GM12878 (cell line): ENCODE measurements around the gene FAM193A. TPM values are rescaled to one million over a fixed set of nuclear protein-coding genes. Genes with fewer than 3 reads are reported as not detected.

ENCODE experiments used
- ATAC-seq: fragments of 200-7000 bp; cut with Tn5 transposase; 3 replicates; pipeline ENCODE4 v1.9.1; 2020; ENCODE audit warnings: mild to moderate bottlenecking, moderate library complexity
- BruUV-seq: library from RNA; stranded (reverse); fragments of 400-500 nt; replicated peaks from 2 replicates; lab custom pipeline; 2021; lab: Mats Ljungman, UMichigan
- CTCF ChIA-PET: fragments of 300-600 bp; sonication (Branson Sonifier 250); formaldehyde crosslinking; extraction: SDS; loops from one replicate; lab custom pipeline; 2021; ENCODE audit warnings: inconsistent platforms; lab: Yijun Ruan, JAX
- POLR2A ChIA-PET: fragments of 350-600 bp; formaldehyde crosslinking; extraction: SDS; loops from one replicate; lab custom pipeline; 2021; ENCODE audit warnings: inconsistent platforms; lab: Charles Lee
- RAD21 ChIA-PET: fragments of 300-600 bp; sonication (Branson Sonifier 250); formaldehyde crosslinking; loops from one replicate; lab custom pipeline; 2023; ENCODE audit warnings: antibody characterized with exemption; ENCODE audit not compliant: unreplicated experiment; lab: Charles Lee
- SMC1A ChIA-PET: fragments of 300-600 bp; sonication (Branson Sonifier 250); formaldehyde crosslinking; loops from one replicate; lab custom pipeline; 2023; ENCODE audit not compliant: unreplicated experiment, uncharacterized antibody; lab: Charles Lee
- DNase-seq: peaks from one replicate; pipeline ENCODE4 v3.0.0-alpha.2; 2011; ENCODE audit warnings: low read depth, low spot score
- FAIRE-seq: peaks from 3 replicates; lab custom pipeline; 2011; peaks lifted over from hg19 to GRCh38; lab: Jason Lieb, UNC
- H2AFZ ChIP-seq: 2 replicates; pipeline ENCODE4 v1.6.0; 2011; ENCODE audit warnings: low read depth, low read length, control low read depth; ENCODE audit not compliant: control insufficient read depth
- H3K27ac ChIP-seq: 2 replicates; pipeline ENCODE4 v1.5.1; 2011; ENCODE audit warnings: control low read depth; ENCODE audit not compliant: control insufficient read depth, insufficient read depth
- H3K27me3 ChIP-seq, 2 experiments: replicated peaks in 1 of 2; 2 replicates each; pipeline versions ENCODE4 v1.6.0 to v1.6.1; 2011; ENCODE audit warnings: low read length in 1 of 2; ENCODE audit not compliant: control insufficient read depth in 2 of 2, insufficient read depth in 2 of 2
- H3K36me3 ChIP-seq, 2 experiments: 2 replicates each; pipeline ENCODE4 v1.5.1; 2011; ENCODE audit warnings: low read length in 1 of 2; ENCODE audit not compliant: control insufficient read depth in 2 of 2, insufficient read depth in 2 of 2
- H3K4me1 ChIP-seq: 2 replicates; pipeline ENCODE4 v1.6.1; 2011; ENCODE audit warnings: mild to moderate bottlenecking, low read length, moderate library complexity, mixed read lengths; ENCODE audit not compliant: control insufficient read depth, insufficient read depth
- H3K4me2 ChIP-seq: 2 replicates; pipeline ENCODE4 v1.6.0; 2011; ENCODE audit warnings: control low read depth; ENCODE audit not compliant: control insufficient read depth, insufficient read depth
- H3K4me3 ChIP-seq: fragments of 200-600 bp; sonication (generic); 2 replicates; pipeline ENCODE4 v1.5.1; 2016
- H3K79me2 ChIP-seq: 2 replicates; pipeline ENCODE4 v1.6.0; 2011; ENCODE audit warnings: low read length; ENCODE audit not compliant: control insufficient read depth, insufficient read depth
- H3K9ac ChIP-seq: 2 replicates; pipeline ENCODE4 v1.8.0; 2011; ENCODE audit warnings: low read length, control low read depth, mixed read lengths; ENCODE audit not compliant: control insufficient read depth, insufficient read depth
- H3K9me3 ChIP-seq: replicated peaks from 3 replicates; pipeline ENCODE4 v1.5.1; 2011; ENCODE audit warnings: mild to moderate bottlenecking, low read length; ENCODE audit not compliant: control insufficient read depth, insufficient read depth
- H4K20me1 ChIP-seq: 2 replicates; pipeline ENCODE4 v1.6.0; 2011; ENCODE audit not compliant: control insufficient read depth, insufficient read depth
- CHD1 ChIP-seq: IDR thresholded peaks from 2 replicates; pipeline ENCODE4 v1.6.1; 2012; ENCODE audit warnings: low read depth, low read length, improper control_type of control experiment
- CREM ChIP-seq: IDR thresholded peaks from 2 replicates; pipeline ENCODE4 v1.6.1; 2014; ENCODE audit warnings: antibody characterized with exemption, low read depth
- ESRRA ChIP-seq: IDR thresholded peaks from 2 replicates; pipeline ENCODE4 v1.6.1; 2012; ENCODE audit warnings: mild to moderate bottlenecking, low read length, improper control_type of control experiment
- JUND ChIP-seq: IDR thresholded peaks from 2 replicates; pipeline ENCODE4 v1.6.1; 2012; ENCODE audit warnings: low read depth, mild to moderate bottlenecking, low read length, improper control_type of control experiment, moderate library complexity
- PAX8 ChIP-seq: fragments of 450-650 bp; IDR thresholded peaks from 2 replicates; pipeline ENCODE4 v1.6.1; 2017; ENCODE audit warnings: mild to moderate bottlenecking, moderate library complexity
- RB1 ChIP-seq: fragments of 450-650 bp; formaldehyde crosslinking; IDR thresholded peaks from 2 replicates; pipeline ENCODE4 v1.6.1; 2017; ENCODE audit warnings: mild to moderate bottlenecking, borderline replicate concordance
- RCOR1 ChIP-seq: conservative IDR thresholded peaks from 2 replicates; pipeline ENCODE4 v1.6.1; 2012; ENCODE audit warnings: low read depth, low read length, improper control_type of control experiment
- SIN3A ChIP-seq: IDR thresholded peaks from 2 replicates; pipeline ENCODE4 v1.6.1; 2012; ENCODE audit warnings: low read depth, low read length, improper control_type of control experiment
- SUPT20H ChIP-seq: IDR thresholded peaks from 2 replicates; pipeline ENCODE4 v1.6.1; 2011; ENCODE audit warnings: low read depth, mild to moderate bottlenecking, low read length, moderate library complexity, borderline replicate concordance; ENCODE audit not compliant: control insufficient read depth
- ZNF384 ChIP-seq: IDR thresholded peaks from 2 replicates; pipeline ENCODE4 v1.6.1; 2012; ENCODE audit warnings: low read depth, mild to moderate bottlenecking, low read length, improper control_type of control experiment, borderline replicate concordance
- WGBS: methylation state at CpG from one replicate; pipeline ENCODE4 v1.1.6; 2016; ENCODE audit warnings: low lambda C conversion rate; ENCODE audit not compliant: insufficient replicate concordance, insufficient coverage; ENCODE audit errors: missing lambda C conversion rate; 5-methylcytosine and 5-hydroxymethylcytosine counted together
- in situ Hi-C: fragments of 300-500 bp; cut with MboI; formaldehyde crosslinking; loops from 9 replicates; pipeline ENCODE4 v1.14.3; 2018; ENCODE audit warnings: mixed read lengths
- intact Hi-C: fragments of 100-400 bp; cut with micrococcal nuclease; formaldehyde crosslinking; loops from one replicate; pipeline ENCODE4 v1.14.2; 2022; ENCODE audit not compliant: unreplicated experiment
- polyA plus RNA-seq, 11 experiments: library from polyadenylated mRNA; depleted of rRNA in 4 of 11; unstranded in 6 of 11; stranded (reverse) in 5 of 11; fragments of >200 nt; fragmentation: Nextera tagmentation in 4 of 11; fragmentation: Illumina TruSeq in 1 of 11; extraction: Ambion mirVana in 4 of 11; extraction: Trizol in 1 of 11; gene quantifications; 1 replicate in 1 of 11; 2 replicates in 10 of 11; pipeline versions ENCODE4 v1.2.1 to v1.2.3, GENCODE V29; 2011 to 2016; ENCODE audit warnings: inconsistent platforms in 2 of 11, missing spikeins in 2 of 11, low read depth in 1 of 11
- total RNA-seq, 4 experiments: library from RNA; depleted of rRNA in 3 of 4; stranded (reverse); fragments of >200 nt in 3 of 4; fragmentation: Illumina TruSeq in 1 of 4; extraction: Trizol in 1 of 4; gene quantifications; 2 replicates each; pipeline versions ENCODE4 v1.2.1 to v1.2.3, GENCODE V29; 2013 to 2021
- TF ChIP-seq, protein P1 (sequence below): IDR thresholded peaks from 2 replicates; pipeline ENCODE4 v1.6.1; 2011; ENCODE audit warnings: mild to moderate bottlenecking, low read depth, low read length, moderate library complexity; ENCODE audit not compliant: insufficient replicate concordance
- TF ChIP-seq, protein P2 (sequence below): fragments of 450-650 bp; IDR thresholded peaks from 2 replicates; pipeline ENCODE4 v1.6.1; 2016; ENCODE audit warnings: mild to moderate bottlenecking, moderate library complexity, borderline replicate concordance

The FAM193A gene
- total and polyA plus RNA-seq, 10 of the 15 experiments (the other 5 are each of a cell fraction or from before 2014, with no cell fraction given) = 0.52 to 23.3 (median 7.4) TPM

DNA sequence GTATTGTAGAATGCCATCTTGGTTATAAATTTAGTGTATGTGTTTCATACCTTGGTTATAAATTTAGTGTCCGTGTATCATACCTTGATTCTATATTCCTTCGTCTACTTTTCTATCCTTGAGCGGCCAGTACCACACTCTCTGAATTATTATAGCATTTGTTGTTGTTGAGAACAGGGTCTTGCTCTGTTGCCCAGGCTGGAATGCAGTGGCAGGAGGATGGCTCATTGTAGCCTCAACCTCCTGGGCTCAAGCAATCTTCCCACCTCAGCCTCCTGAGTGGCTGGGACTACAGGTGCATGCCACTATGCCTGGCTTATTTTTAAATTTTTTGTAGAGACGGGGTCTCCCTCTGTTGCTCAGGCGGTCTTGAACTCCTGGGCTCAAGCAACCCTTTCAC, 50.1 kb downstream of the FAM193A start:
- ChIA-PET RAD21 (no interaction called here), POLR2A (no interaction called here)
- H4K20me1 ChIP-seq = peaks cover 6% of the 10 kb centered on the region
- intact Hi-C loops = no loop called here
- no peaks in the 10 kb centered on the region for H3K27me3 ChIP-seq
- peaks cover 32% of the 10 kb centered on the region for H3K4me1 ChIP-seq
- TF ChIP-seq RCOR1 (no peak), RB1 (no peak), CREM (no peak), ZNF384 (no peak), ESRRA (no peak), PAX8 (no peak)
- TF ChIP-seq, all 136 proteins: peak for 0
- Histone ChIP-seq H3K27ac (no peak overlapping the region), H3K79me2 (peaks cover 71% of the 10 kb centered on the region), H3K36me3 (no peaks in the 10 kb centered on the region), H3K4me2 (no peak overlapping the region), H2AFZ (no peak overlapping the region), H3K9me3 (no peaks in the 10 kb centered on the region), H3K4me3 (no peak overlapping the region), H3K9ac (no peak overlapping the region)
- in situ Hi-C loops = no loop called here
- ChIA-PET CTCF (no interaction called here), SMC1A (interaction anchor here (1.5 to 4.4 kb wide), 2 partner anchors 9 to 12 kb away, joined by 3 to 17 read pairs; no protein-coding TSS in a partner anchor)
- ATAC-seq (no peak), FAIRE-seq (no peak), DNase-seq (no peak)
- WGBS = 79% methylated on average over 5 of the region's 5 CpGs
- BruUV-seq = no TSS peak

DNA sequence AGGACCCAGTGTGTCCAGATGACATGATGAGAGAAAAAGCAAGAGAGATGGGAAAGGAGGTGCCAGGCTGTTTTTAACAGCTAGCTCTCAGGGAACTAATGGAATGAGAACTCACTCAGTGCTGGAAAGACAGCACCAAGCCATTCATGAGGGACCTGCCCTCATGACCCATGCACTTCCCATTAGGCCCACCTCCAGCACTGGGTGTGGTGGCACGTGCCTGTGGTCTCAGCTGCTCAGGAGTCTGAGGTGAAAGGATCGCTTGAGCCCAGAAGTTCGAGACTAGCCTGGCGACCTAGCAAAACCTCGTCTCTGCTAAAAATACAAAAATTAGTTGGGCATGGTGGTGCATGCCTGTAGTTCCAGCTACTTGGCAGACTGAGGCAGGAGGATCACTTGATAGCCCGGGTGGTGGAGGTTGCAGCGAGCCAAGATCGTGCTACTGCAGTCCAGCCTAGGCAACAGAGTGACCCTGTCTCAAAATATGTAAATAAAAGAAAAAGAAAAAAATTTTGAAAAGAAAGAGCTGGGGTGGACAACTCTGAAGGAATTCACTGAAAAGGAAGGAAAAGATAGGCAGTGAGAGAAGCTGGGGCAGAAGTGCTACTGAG, 50.9 kb downstream of the FAM193A start:
- H3K9ac ChIP-seq = no peak overlapping the region
- H3K27ac ChIP-seq = no peak overlapping the region
- H3K4me3 ChIP-seq = no peak overlapping the region
- H4K20me1 ChIP-seq = peaks cover 6% of the 10 kb centered on the region
- SMC1A ChIA-PET = interaction anchor here (1.5 to 4.4 kb wide), 2 partner anchors 8 to 11 kb away, joined by 3 to 17 read pairs; no protein-coding TSS in a partner anchor
- FAIRE-seq (no peak), ATAC-seq (no peak), DNase-seq (no peak)
- no TSS peak for BruUV-seq
- H3K4me2 ChIP-seq = no peak overlapping the region
- H3K9me3 ChIP-seq = no peaks in the 10 kb centered on the region
- POLR2A ChIA-PET = interaction anchor here (1.0 kb wide), 1 partner anchor 20 kb away, joined by 4 read pairs; no protein-coding TSS in a partner anchor
- H3K36me3 ChIP-seq = no peaks in the 10 kb centered on the region
- no peak overlapping the region for H2AFZ ChIP-seq
- peaks cover 71% of the 10 kb centered on the region for H3K79me2 ChIP-seq
- intact Hi-C loops = no loop called here
- H3K4me1 ChIP-seq = peaks cover 34% of the 10 kb centered on the region
- CTCF ChIA-PET = no interaction called here
- 73% methylated on average over 8 of the region's 8 CpGs for WGBS
- RAD21 ChIA-PET = interaction anchor here (0.7 kb wide), 1 partner anchor 30 kb away, joined by 3 read pairs; no protein-coding TSS in a partner anchor
- in situ Hi-C loops = no loop called here
- no peaks in the 10 kb centered on the region for H3K27me3 ChIP-seq
- TF ChIP-seq, protein P1, sequence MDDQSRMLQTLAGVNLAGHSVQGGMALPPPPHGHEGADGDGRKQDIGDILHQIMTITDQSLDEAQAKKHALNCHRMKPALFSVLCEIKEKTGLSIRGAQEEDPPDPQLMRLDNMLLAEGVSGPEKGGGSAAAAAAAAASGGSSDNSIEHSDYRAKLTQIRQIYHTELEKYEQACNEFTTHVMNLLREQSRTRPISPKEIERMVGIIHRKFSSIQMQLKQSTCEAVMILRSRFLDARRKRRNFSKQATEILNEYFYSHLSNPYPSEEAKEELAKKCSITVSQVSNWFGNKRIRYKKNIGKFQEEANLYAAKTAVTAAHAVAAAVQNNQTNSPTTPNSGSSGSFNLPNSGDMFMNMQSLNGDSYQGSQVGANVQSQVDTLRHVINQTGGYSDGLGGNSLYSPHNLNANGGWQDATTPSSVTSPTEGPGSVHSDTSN = no peak
- TF ChIP-seq JUND = no peak
- no peak for TF ChIP-seq SIN3A
- TF ChIP-seq, protein P2, sequence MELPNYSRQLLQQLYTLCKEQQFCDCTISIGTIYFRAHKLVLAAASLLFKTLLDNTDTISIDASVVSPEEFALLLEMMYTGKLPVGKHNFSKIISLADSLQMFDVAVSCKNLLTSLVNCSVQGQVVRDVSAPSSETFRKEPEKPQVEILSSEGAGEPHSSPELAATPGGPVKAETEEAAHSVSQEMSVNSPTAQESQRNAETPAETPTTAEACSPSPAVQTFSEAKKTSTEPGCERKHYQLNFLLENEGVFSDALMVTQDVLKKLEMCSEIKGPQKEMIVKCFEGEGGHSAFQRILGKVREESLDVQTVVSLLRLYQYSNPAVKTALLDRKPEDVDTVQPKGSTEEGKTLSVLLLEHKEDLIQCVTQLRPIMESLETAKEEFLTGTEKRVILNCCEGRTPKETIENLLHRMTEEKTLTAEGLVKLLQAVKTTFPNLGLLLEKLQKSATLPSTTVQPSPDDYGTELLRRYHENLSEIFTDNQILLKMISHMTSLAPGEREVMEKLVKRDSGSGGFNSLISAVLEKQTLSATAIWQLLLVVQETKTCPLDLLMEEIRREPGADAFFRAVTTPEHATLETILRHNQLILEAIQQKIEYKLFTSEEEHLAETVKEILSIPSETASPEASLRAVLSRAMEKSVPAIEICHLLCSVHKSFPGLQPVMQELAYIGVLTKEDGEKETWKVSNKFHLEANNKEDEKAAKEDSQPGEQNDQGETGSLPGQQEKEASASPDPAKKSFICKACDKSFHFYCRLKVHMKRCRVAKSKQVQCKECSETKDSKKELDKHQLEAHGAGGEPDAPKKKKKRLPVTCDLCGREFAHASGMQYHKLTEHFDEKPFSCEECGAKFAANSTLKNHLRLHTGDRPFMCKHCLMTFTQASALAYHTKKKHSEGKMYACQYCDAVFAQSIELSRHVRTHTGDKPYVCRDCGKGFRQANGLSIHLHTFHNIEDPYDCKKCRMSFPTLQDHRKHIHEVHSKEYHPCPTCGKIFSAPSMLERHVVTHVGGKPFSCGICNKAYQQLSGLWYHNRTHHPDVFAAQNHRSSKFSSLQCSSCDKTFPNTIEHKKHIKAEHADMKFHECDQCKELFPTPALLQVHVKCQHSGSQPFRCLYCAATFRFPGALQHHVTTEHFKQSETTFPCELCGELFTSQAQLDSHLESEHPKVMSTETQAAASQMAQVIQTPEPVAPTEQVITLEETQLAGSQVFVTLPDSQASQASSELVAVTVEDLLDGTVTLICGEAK = no peak
- no peak for TF ChIP-seq CHD1
- TF ChIP-seq SUPT20H = no peak
